Measurements from ENCODE around the gene VASN.

DNA sequence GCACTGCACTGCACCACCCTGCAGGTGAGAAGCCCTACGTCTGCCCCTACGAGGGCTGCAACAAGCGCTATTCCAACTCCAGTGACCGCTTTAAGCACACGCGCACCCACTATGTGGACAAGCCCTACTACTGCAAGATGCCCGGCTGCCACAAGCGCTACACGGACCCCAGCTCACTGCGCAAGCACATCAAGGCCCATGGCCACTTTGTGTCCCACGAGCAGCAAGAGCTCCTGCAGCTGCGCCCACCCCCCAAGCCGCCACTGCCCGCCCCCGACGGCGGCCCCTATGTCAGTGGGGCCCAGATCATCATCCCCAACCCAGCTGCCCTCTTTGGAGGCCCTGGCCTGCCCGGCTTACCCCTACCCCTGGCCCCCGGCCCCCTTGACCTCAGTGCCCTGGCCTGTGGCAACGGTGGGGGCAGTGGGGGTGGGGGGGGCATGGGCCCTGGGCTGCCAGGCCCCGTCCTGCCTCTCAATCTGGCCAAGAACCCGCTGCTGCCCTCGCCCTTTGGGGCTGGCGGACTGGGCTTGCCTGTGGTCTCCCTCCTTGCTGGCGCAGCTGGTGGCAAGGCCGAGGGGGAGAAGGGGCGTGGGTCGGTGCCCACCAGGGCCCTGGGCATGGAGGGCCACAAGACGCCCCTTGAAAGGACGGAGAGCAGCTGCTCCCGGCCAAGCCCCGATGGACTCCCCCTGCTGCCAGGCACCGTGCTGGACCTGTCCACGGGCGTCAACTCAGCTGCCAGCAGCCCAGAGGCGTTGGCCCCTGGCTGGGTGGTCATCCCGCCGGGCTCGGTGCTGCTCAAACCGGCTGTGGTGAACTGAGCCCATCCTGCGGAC, 34.7 kb upstream of the VASN start:
- TF ChIP-seq EZH2 (IDR thresholded peaks at IDR 0.05; ENCODE audit: borderline replicate concordance, low read depth, low read length, severe bottlenecking), result no peak
- TF ChIP-seq, protein P1, sequence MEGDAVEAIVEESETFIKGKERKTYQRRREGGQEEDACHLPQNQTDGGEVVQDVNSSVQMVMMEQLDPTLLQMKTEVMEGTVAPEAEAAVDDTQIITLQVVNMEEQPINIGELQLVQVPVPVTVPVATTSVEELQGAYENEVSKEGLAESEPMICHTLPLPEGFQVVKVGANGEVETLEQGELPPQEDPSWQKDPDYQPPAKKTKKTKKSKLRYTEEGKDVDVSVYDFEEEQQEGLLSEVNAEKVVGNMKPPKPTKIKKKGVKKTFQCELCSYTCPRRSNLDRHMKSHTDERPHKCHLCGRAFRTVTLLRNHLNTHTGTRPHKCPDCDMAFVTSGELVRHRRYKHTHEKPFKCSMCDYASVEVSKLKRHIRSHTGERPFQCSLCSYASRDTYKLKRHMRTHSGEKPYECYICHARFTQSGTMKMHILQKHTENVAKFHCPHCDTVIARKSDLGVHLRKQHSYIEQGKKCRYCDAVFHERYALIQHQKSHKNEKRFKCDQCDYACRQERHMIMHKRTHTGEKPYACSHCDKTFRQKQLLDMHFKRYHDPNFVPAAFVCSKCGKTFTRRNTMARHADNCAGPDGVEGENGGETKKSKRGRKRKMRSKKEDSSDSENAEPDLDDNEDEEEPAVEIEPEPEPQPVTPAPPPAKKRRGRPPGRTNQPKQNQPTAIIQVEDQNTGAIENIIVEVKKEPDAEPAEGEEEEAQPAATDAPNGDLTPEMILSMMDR (IDR thresholded peaks at IDR 0.05; ENCODE audit: borderline replicate concordance, extremely low read depth, low read length, poor library complexity, severe bottlenecking), result no peak

Data from DND-41 (cell line).